Stomach smooth muscle (tissue), 2 donors: ENCODE results near the gene IRAK4.
A peak's percentile ranks its signal among the peaks of the same experiment; 100 is the strongest.

Source experiments
- H3K27ac ChIP-seq: one replicate; pipeline ENCODE4 v1.7.0; 2013; ENCODE audit warnings: mild to moderate bottlenecking, low read length, inconsistent platforms
- H3K27me3 ChIP-seq, 2 donors: one replicate each; pipeline ENCODE4 v1.7.0; 2013; ENCODE audit warnings: low read length in 2 of 2; ENCODE audit not compliant: insufficient read depth in 2 of 2, control insufficient read depth in 1 of 2
- H3K36me3 ChIP-seq, 2 donors: one replicate each; pipeline ENCODE4 v1.7.0; 2013; ENCODE audit warnings: low read length in 2 of 2; ENCODE audit not compliant: control insufficient read depth in 2 of 2, insufficient read depth in 2 of 2
- H3K4me1 ChIP-seq: one replicate; pipeline ENCODE4 v1.7.0; 2013; ENCODE audit warnings: low read length; ENCODE audit not compliant: control insufficient read depth, insufficient read depth
- H3K4me3 ChIP-seq, 2 donors: one replicate each; pipeline ENCODE4 v1.7.0; 2013; ENCODE audit warnings: low read length in 2 of 2
- H3K9ac ChIP-seq, 2 donors: one replicate each; pipeline ENCODE4 v1.7.0; 2013; ENCODE audit warnings: low read length in 2 of 2, mild to moderate bottlenecking in 1 of 2
- H3K9me3 ChIP-seq, 2 donors: one replicate each; pipeline ENCODE4 v1.7.0; 2013; ENCODE audit warnings: low read length in 2 of 2; ENCODE audit not compliant: control insufficient read depth in 2 of 2
- donor health status: healthy.
- donor health status: Pancreatic carcinoma.

Gene IRAK4

GRCh38 chr12:43807386-43807785 is 48.6 kb downstream of the IRAK4 start:
- no peak overlapping the region for H3K9ac ChIP-seq
- H3K36me3 ChIP-seq = peaks cover 0 to 5% of the 10 kb centered on the region in 2 donors
- H3K9me3 ChIP-seq = no peaks in the 10 kb centered on the region
- no peaks in the 10 kb centered on the region for H3K4me1 ChIP-seq
- H3K4me3 ChIP-seq = no peak overlapping the region
- no peaks in the 10 kb centered on the region for H3K27me3 ChIP-seq
- H3K27ac ChIP-seq = no peak overlapping the region

- no peaks in the 10 kb centered on the region for H3K36me3 ChIP-seq
- H3K27ac ChIP-seq = no peak overlapping the region
- no peaks in the 10 kb centered on the region for H3K4me1 ChIP-seq
Measured at GRCh38 chr12:43812057-43812456, 53.3 kb downstream of the IRAK4 start.

GRCh38 chr12:43812926-43813325 is 54.2 kb downstream of the IRAK4 start:
- peaks cover 0 to 2% of the 10 kb centered on the region in 2 donors for H3K27me3 ChIP-seq
- H3K9ac ChIP-seq = no peak overlapping the region
- no peaks in the 10 kb centered on the region for H3K4me1 ChIP-seq
- H3K9me3 ChIP-seq = no peaks in the 10 kb centered on the region
- no peak overlapping the region for H3K27ac ChIP-seq
- H3K4me3 ChIP-seq = no peak overlapping the region
- H3K36me3 ChIP-seq = no peaks in the 10 kb centered on the region

More at GRCh38 chr12:43812057-43812456, 53.3 kb downstream of the IRAK4 start:
- H3K9me3 ChIP-seq = no peaks in the 10 kb centered on the region
- H3K9ac ChIP-seq = no peak overlapping the region
- H3K4me3 ChIP-seq = no peak overlapping the region
- H3K27me3 ChIP-seq = peaks cover 0 to 2% of the 10 kb centered on the region in 2 donors

GRCh38 chr12:43815416-43815815 is 56.7 kb downstream of the IRAK4 start:
- peaks cover 0 to 2% of the 10 kb centered on the region in 2 donors for H3K27me3 ChIP-seq
- H3K4me3 ChIP-seq = no peak overlapping the region
- no peaks in the 10 kb centered on the region for H3K4me1 ChIP-seq
- H3K27ac ChIP-seq = no peak overlapping the region
- no peaks in the 10 kb centered on the region for H3K36me3 ChIP-seq
- no peaks in the 10 kb centered on the region for H3K9me3 ChIP-seq
- no peak overlapping the region for H3K9ac ChIP-seq

GRCh38 chr12:43816168-43816567 is 57.4 kb downstream of the IRAK4 start:
- Histone ChIP-seq H3K27ac (no peak overlapping the region), H3K27me3 (peaks cover 0 to 2% of the 10 kb centered on the region in 2 donors), H3K36me3 (no peaks in the 10 kb centered on the region), H3K9ac (no peak overlapping the region), H3K4me3 (no peak overlapping the region), H3K4me1 (no peaks in the 10 kb centered on the region), H3K9me3 (no peaks in the 10 kb centered on the region)

- Histone ChIP-seq H3K9ac (no peak overlapping the region), H3K4me1 (no peaks in the 10 kb centered on the region), H3K9me3 (no peaks in the 10 kb centered on the region), H3K27ac (no peak overlapping the region), H3K27me3 (no peaks in the 10 kb centered on the region), H3K4me3 (no peak overlapping the region), H3K36me3 (no peaks in the 10 kb centered on the region)
Measured at GRCh38 chr12:43824207-43824775, 65.5 kb downstream of the IRAK4 start.

GRCh38 chr12:43826681-43827080 is 67.9 kb downstream of the IRAK4 start:
- H3K4me1 ChIP-seq = no peaks in the 10 kb centered on the region
- no peak overlapping the region for H3K27ac ChIP-seq
- H3K27me3 ChIP-seq = no peaks in the 10 kb centered on the region
- H3K9ac ChIP-seq = no peak overlapping the region
- H3K36me3 ChIP-seq = no peaks in the 10 kb centered on the region
- H3K4me3 ChIP-seq = no peak overlapping the region
- H3K9me3 ChIP-seq = no peaks in the 10 kb centered on the region

GRCh38 chr12:43827093-43827492 is 68.3 kb downstream of the IRAK4 start:
- H3K9ac ChIP-seq = no peak overlapping the region
- H3K36me3 ChIP-seq = no peaks in the 10 kb centered on the region
- H3K9me3 ChIP-seq = no peaks in the 10 kb centered on the region
- H3K4me3 ChIP-seq = no peak overlapping the region
- H3K4me1 ChIP-seq = no peaks in the 10 kb centered on the region
- no peak overlapping the region for H3K27ac ChIP-seq
- H3K27me3 ChIP-seq = no peaks in the 10 kb centered on the region

- no peak overlapping the region for H3K4me3 ChIP-seq
- H3K9ac ChIP-seq = no peak overlapping the region
- H3K36me3 ChIP-seq = no peaks in the 10 kb centered on the region
- peaks cover 9% of the 10 kb centered on the region for H3K4me1 ChIP-seq
- H3K27me3 ChIP-seq = no peaks in the 10 kb centered on the region
- H3K9me3 ChIP-seq = no peaks in the 10 kb centered on the region
- H3K27ac ChIP-seq = no peak overlapping the region
Measured at GRCh38 chr12:43832463-43833168, 73.9 kb downstream of the IRAK4 start.

- Histone ChIP-seq H3K36me3 (no peaks in the 10 kb centered on the region), H3K27me3 (no peaks in the 10 kb centered on the region), H3K27ac (peak overlapping the region; percentile 85), H3K9ac (peak overlapping the region; percentile 63 to 80), H3K9me3 (no peaks in the 10 kb centered on the region), H3K4me1 (peaks cover 9% of the 10 kb centered on the region), H3K4me3 (peak overlapping the region; percentile 83 to 86)
Measured at GRCh38 chr12:43835264-43835655, 76.5 kb downstream of the IRAK4 start.
